RWPE1 (cell line): ENCODE data around the gene SLC22A12.

Experiments
- CTCF ChIA-PET: fragments of 350-600 bp; sonication (Branson Sonifier 250); formaldehyde crosslinking; extraction: SDS; loops from one replicate; lab custom pipeline; 2021; lab: Yijun Ruan, JAX
- POLR2A ChIA-PET: fragments of 400-600 bp; formaldehyde crosslinking; extraction: SDS; loops from one replicate; lab custom pipeline; 2020; ENCODE audit warnings: antibody characterized with exemption; ENCODE audit not compliant: low non-redundant PET; lab: Yijun Ruan, JAX
- DNase-seq: peaks from one replicate; pipeline ENCODE4 v3.0.0; 2012; ENCODE audit warnings: low spot score
- H3K27ac ChIP-seq: fragments of 450-650 bp; 2 replicates; pipeline ENCODE4 v1.5.1; 2017
- CTCF ChIP-seq: fragments of 450-650 bp; conservative IDR thresholded peaks from 2 replicates; pipeline ENCODE4 v1.5.1; 2017; ENCODE audit warnings: low read depth, mild to moderate bottlenecking

SLC22A12 gene

GRCh38 chr11:64546600-64546999 is 44.4 kb upstream of the SLC22A12 start:
- ChIA-PET POLR2A (no interaction called here), CTCF (no interaction called here)
- TF ChIP-seq CTCF = no peak
- peak overlapping the region; percentile 82 for H3K27ac ChIP-seq
- DNase-seq = no peak

GRCh38 chr11:64549969-64550368 is 41.1 kb upstream of the SLC22A12 start:
- TF ChIP-seq CTCF = no peak
- H3K27ac ChIP-seq = no peak overlapping the region
- ChIA-PET POLR2A (no interaction called here), CTCF (interaction anchor here (0.6 kb wide), 1 partner anchor 246 kb away, joined by 4 read pairs; no protein-coding TSS in a partner anchor)
- DNase-seq = no peak

- TF ChIP-seq CTCF = peak; percentile 94
- H3K27ac ChIP-seq = no peak overlapping the region
- ChIA-PET CTCF (interaction anchor here (0.5 to 1.0 kb wide), 10 partner anchors 8 to 204 kb away, joined by 3 to 5 read pairs (median 4); no protein-coding TSS in a partner anchor), POLR2A (no interaction called here)
- DNase-seq = peak; percentile 36
These were observed 37.3 kb upstream of the SLC22A12 start for GRCh38 chr11:64553554-64554201.

- TF ChIP-seq CTCF = no peak
- no peak overlapping the region for H3K27ac ChIP-seq
- ChIA-PET POLR2A (no interaction called here), CTCF (no interaction called here)
- no peak for DNase-seq
These were observed 34.8 kb upstream of the SLC22A12 start for GRCh38 chr11:64556044-64556720.

GRCh38 chr11:64556721-64557250 is 34.2 kb upstream of the SLC22A12 start:
- DNase-seq = no peak
- no peak for TF ChIP-seq CTCF
- no peak overlapping the region for H3K27ac ChIP-seq
- ChIA-PET POLR2A (no interaction called here), CTCF (no interaction called here)

GRCh38 chr11:64558065-64558745 is 32.8 kb upstream of the SLC22A12 start:
- CTCF ChIA-PET = interaction anchor here (0.7 to 0.8 kb wide), 2 partner anchors 22 to 196 kb away, joined by 3 to 4 read pairs; no protein-coding TSS in a partner anchor
- no peak for TF ChIP-seq CTCF

More at GRCh38 chr11:64558065-64558745, 32.8 kb upstream of the SLC22A12 start:
- no peak for DNase-seq
- POLR2A ChIA-PET = no interaction called here
- no peak overlapping the region for H3K27ac ChIP-seq
